Activated T-helper 1 cell treated with anti-CD3 and anti-CD28 coated beads, Interleukin-2, amount 50 U/mL, for 16 hours (primary cell): ENCODE data around the gene KRTAP10-11.

Experiments used
- DNase-seq, 2 donors: peaks; one replicate each; pipeline ENCODE4 v3.0.0-alpha.2; 2020; ENCODE audit warnings: low read depth in 1 of 2, low spot score in 1 of 2

KRTAP10-11 gene

DNA sequence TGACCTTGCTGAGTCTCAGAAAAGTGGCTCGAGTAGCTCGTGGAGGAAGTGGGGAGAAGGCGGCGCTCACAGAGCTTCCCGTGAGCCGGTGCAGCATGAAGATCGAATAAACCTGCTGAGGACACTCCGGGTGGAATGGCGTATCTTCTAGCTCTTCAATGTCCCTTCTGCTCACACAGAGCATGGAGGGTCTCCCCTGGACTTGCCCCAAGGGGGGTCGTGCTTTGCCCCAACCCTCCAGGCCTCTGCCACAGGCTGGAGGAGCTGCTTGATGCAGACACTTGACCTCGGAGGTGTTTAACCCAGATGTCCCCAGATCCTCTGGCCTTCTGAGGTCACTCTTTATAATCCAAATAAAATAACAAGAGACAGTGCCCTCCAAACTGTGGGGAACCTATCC lies 48.6 kb downstream of the KRTAP10-11 start:
- DNase-seq, result no peak

DNA sequence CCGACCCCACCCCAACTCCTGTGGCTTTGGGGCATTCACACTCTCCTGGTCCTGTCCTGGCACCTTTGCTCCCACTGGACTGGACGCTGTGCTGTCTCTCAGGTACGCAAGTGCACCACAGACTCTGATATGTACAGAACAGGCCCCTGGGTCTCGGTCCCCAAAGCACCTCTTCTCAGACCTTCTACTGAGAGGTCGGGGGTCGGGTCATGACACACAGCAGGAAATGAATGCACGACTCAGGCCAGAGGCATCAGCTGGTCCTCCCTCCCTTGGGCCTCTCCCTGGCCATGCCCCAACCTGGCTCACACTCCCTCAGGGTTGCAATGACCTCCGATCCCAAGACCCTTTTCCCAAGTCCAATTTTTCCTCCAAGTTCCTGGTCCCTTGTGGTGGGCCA lies 49.0 kb downstream of the KRTAP10-11 start:
- DNase-seq, result no peak

DNA sequence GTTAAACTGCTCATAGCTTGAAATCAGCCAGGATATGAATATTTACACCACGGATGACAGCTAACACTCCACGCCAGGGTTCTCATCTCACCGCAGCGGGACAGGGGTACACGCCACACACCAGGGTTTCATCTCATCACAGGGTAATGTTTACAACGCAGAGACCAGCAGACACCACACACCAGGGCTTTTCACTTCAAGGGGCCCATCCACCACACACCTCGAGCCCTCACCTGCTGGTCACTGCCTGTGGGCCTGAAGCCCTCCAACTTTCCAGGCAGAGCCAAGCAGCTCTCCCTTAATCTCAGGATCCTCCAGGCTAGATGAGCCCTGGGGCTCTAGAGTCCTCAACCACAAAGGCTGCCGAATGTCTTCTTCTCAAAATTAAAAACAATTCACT lies 49.4 kb downstream of the KRTAP10-11 start:
- no peak for DNase-seq

DNA sequence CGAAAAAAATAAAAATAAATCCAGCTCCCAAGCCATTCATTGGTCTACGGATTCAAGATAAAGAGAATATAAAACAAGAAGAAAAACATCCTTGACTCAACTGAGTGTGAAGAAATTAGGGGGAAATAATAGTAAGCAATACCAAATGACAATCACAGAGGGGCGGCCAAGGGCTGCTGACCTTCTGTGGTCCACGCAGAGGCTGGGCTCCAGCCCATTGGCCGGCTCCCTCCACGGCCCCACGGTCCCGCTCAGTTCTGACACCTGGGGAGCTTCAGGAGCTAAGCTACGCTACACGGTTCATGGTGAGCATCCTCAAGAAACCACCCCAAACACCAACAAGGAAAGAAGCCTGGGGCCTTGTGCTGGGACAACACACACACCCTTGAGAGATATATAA lies 50.4 kb downstream of the KRTAP10-11 start:
- no peak for DNase-seq
